Tibial nerve (tissue), 4 donors: ENCODE data around the gene ELP5.

Experiments used
- CTCF ChIP-seq, 5 experiments: fragments of 200-600 bp in 3 of 5; fragments of 450-650 bp in 2 of 5; sonication (generic) in 3 of 5; IDR thresholded peaks; one replicate each; pipeline ENCODE4 v1.5.1; 2016 to 2019; ENCODE audit warnings: antibody characterized with exemption in 5 of 5, mild to moderate bottlenecking in 3 of 5, moderate library complexity in 2 of 5
- EP300 ChIP-seq, 2 donors: sonication (generic); formaldehyde crosslinking; IDR thresholded peaks; one replicate each; pipeline ENCODE4 v1.6.1; 2017; ENCODE audit warnings: antibody characterized with exemption in 2 of 2, mild to moderate bottlenecking in 1 of 2
- POLR2A ChIP-seq, 2 donors: fragments of 450-650 bp; IDR thresholded peaks; one replicate each; pipeline ENCODE4 v1.6.1; 2017; ENCODE audit warnings: antibody characterized with exemption in 2 of 2, mild to moderate bottlenecking in 2 of 2, moderate library complexity in 2 of 2

GRCh38 chr17:7279448-7279847 is 27.4 kb downstream of the ELP5 start:
- TF ChIP-seq CTCF (IDR thresholded peaks at IDR 0.05) (no peak), POLR2A (IDR thresholded peaks at IDR 0.05) (no peak), EP300 (IDR thresholded peaks at IDR 0.05) (no peak)
